Thyroid gland (tissue), 4 donors: ENCODE measurements around the gene COQ8A.

Experiments
- CTCF ChIP-seq, 6 experiments: fragments of 200-600 bp in 3 of 6; fragments of 450-650 bp in 3 of 6; sonication (generic) in 3 of 6; IDR thresholded peaks; one replicate each; pipeline ENCODE4 v1.5.1; 2016 to 2019; ENCODE audit warnings: antibody characterized with exemption in 6 of 6, mild to moderate bottlenecking in 2 of 6, inconsistent platforms in 1 of 6, moderate library complexity in 1 of 6
- POLR2A ChIP-seq, 2 donors: fragments of 450-650 bp; IDR thresholded peaks; one replicate each; pipeline ENCODE4 v1.6.1; 2017; ENCODE audit warnings: antibody characterized with exemption in 2 of 2, mild to moderate bottlenecking in 2 of 2, moderate library complexity in 1 of 2

- TF ChIP-seq CTCF (IDR thresholded peaks at IDR 0.05), result no peak
- TF ChIP-seq POLR2A (IDR thresholded peaks at IDR 0.05), result no peak
Observed at GRCh38 chr1:226946285-226946684, 6.2 kb downstream of the COQ8A start.
